Aorta (tissue), 5 donors: Measurements from ENCODE around the gene EPHX1. TPM values are rescaled to one million over a fixed set of nuclear protein-coding genes. Genes with fewer than 3 reads are reported as not detected.

Source experiments
- ATAC-seq: fragments of 200-7000 bp; cut with Tn5 transposase; one replicate; pipeline ENCODE4 v1.9.1; 2022; ENCODE audit warnings: moderate library complexity; ENCODE audit not compliant: low FRiP score
- DNase-seq, 2 donors: peaks; one replicate each; pipeline ENCODE4 v3.0.0-alpha.2; 2020
- H3K27ac ChIP-seq, 2 donors: one replicate each; pipeline ENCODE4 v1.5.1; 2013; ENCODE audit warnings: low read length in 2 of 2, mild to moderate bottlenecking in 2 of 2, moderate library complexity in 2 of 2, control low read depth in 1 of 2, inconsistent platforms in 1 of 2, low read depth in 1 of 2
- H3K27me3 ChIP-seq, 2 donors: one replicate each; pipeline ENCODE4 v1.6.1; 2013; ENCODE audit warnings: control low read depth in 1 of 2, low read length in 1 of 2, mild to moderate bottlenecking in 1 of 2, moderate library complexity in 1 of 2; ENCODE audit not compliant: insufficient read depth in 2 of 2, control insufficient read depth in 1 of 2
- H3K36me3 ChIP-seq, 2 donors: one replicate each; pipeline ENCODE4 v1.6.1; 2013; ENCODE audit warnings: control low read depth in 1 of 2, low read length in 1 of 2, mild to moderate bottlenecking in 1 of 2; ENCODE audit not compliant: insufficient read depth in 2 of 2, control insufficient read depth in 1 of 2
- H3K4me1 ChIP-seq, 2 donors: one replicate each; pipeline ENCODE4 v1.6.1; 2013; ENCODE audit warnings: low read length in 2 of 2, control low read depth in 1 of 2, mild to moderate bottlenecking in 1 of 2, moderate library complexity in 1 of 2; ENCODE audit not compliant: insufficient read depth in 2 of 2, control insufficient read depth in 1 of 2
- H3K4me3 ChIP-seq, 2 donors: one replicate each; pipeline ENCODE4 v1.5.1; 2013; ENCODE audit warnings: low read length in 2 of 2, control low read depth in 1 of 2, mild to moderate bottlenecking in 1 of 2
- H3K9me3 ChIP-seq: one replicate; pipeline ENCODE4 v1.6.1; 2013; ENCODE audit warnings: mild to moderate bottlenecking, low read length; ENCODE audit not compliant: control insufficient read depth
- WGBS, 2 donors: extraction: QIAGEN DNeasy Blood & Tissue Kit; methylation state at CpG; one replicate each; pipeline ENCODE4 v1.1.7; 2013; 5-methylcytosine and 5-hydroxymethylcytosine counted together
- intact Hi-C, 2 donors: fragments of 100-400 bp; cut with DNase I; formaldehyde crosslinking; loops; one replicate each; pipeline versions ENCODE4 v1.14.2 to v1.15.0; 2022
- polyA plus RNA-seq, 2 donors: library from polyadenylated mRNA; stranded (reverse); fragments of 200-250 nt; gene quantifications; one replicate each; pipeline ENCODE4 v1.2.3, GENCODE V29; 2013
- total RNA-seq, 2 donors: library from RNA; stranded (reverse); fragmentation: NEBNext Ultra II Directional; extraction: Animal tissue kit (Norgen Biotek cat#: 25700); gene quantifications; one replicate each; pipeline ENCODE4 v1.2.1, GENCODE V29; 2021
- donor health status: healthy with polysubstance abuse.
- donor health status: Bipolar disorder and iron deficiency.
- donor health status: DM: no; HTN: no; CAD: no.
- donor health status: DM: no; HTN: no; CAD: no.
- donor health status: DM: yes; HTN: yes; CAD: no.

The EPHX1 gene
- total and polyA plus RNA-seq, 4 donors: 20.0 to 153 (median 61.9) TPM

GRCh38 chr1:225872075-225872430 is 62.1 kb downstream of the EPHX1 start:
- H3K36me3 ChIP-seq: peaks cover 0 to 10% of the 10 kb centered on the region in 2 donors
- no peak overlapping the region for H3K27ac ChIP-seq
- ATAC-seq (no peak), DNase-seq (no peak)
- H3K4me1 ChIP-seq: no peaks in the 10 kb centered on the region
- intact Hi-C loops: no loop called here
- H3K27me3 ChIP-seq: no peaks in the 10 kb centered on the region
- no peaks in the 10 kb centered on the region for H3K9me3 ChIP-seq
- WGBS, 2 donors: 68 to 72% methylated on average over 3 of the region's 3 CpGs
- H3K4me3 ChIP-seq: no peak overlapping the region

- Histone ChIP-seq H3K4me1 (peaks cover 0 to 4% of the 10 kb centered on the region in 2 donors), H3K4me3 (no peak overlapping the region), H3K27ac (no peak overlapping the region), H3K36me3 (peaks cover 0 to 8% of the 10 kb centered on the region in 2 donors), H3K27me3 (no peaks in the 10 kb centered on the region), H3K9me3 (no peaks in the 10 kb centered on the region)
- DNase-seq (peak in 1 of 2 donors; percentile 55), ATAC-seq (no peak)
- WGBS, 2 donors: 87 to 88% methylated on average over 10 of the region's 10 CpGs
- intact Hi-C loops: no loop called here
Measured at GRCh38 chr1:225873281-225873850, 63.4 kb downstream of the EPHX1 start.

- Histone ChIP-seq H3K4me3 (no peak overlapping the region), H3K27ac (no peak overlapping the region), H3K9me3 (no peaks in the 10 kb centered on the region), H3K27me3 (no peaks in the 10 kb centered on the region), H3K36me3 (peaks cover 0 to 6% of the 10 kb centered on the region in 2 donors), H3K4me1 (peaks cover 0 to 4% of the 10 kb centered on the region in 2 donors)
- DNase-seq (peak in 1 of 2 donors; percentile 55), ATAC-seq (no peak)
- intact Hi-C loops: no loop called here
- 91 to 93% methylated on average over 11 of the region's 11 CpGs for WGBS, 2 donors
Measured at GRCh38 chr1:225874431-225874830, 64.5 kb downstream of the EPHX1 start.

GRCh38 chr1:225875044-225875815 is 65.3 kb downstream of the EPHX1 start:
- WGBS, 2 donors: 91 to 92% methylated on average over 12 of the region's 12 CpGs
- no peaks in the 10 kb centered on the region for H3K27me3 ChIP-seq
- intact Hi-C loops: no loop called here
- DNase-seq: peak in 1 of 2 donors; percentile 51
- no peak overlapping the region for H3K4me3 ChIP-seq
- no peak for ATAC-seq
- peaks cover 0 to 6% of the 10 kb centered on the region in 2 donors for H3K36me3 ChIP-seq
- peaks cover 0 to 4% of the 10 kb centered on the region in 2 donors for H3K4me1 ChIP-seq
- H3K9me3 ChIP-seq: no peaks in the 10 kb centered on the region
- H3K27ac ChIP-seq: no peak overlapping the region

- H3K27me3 ChIP-seq: no peaks in the 10 kb centered on the region
- intact Hi-C loops: no loop called here
- H3K27ac ChIP-seq: peak overlapping the region in 1 of 2 donors; percentile 4
- no peaks in the 10 kb centered on the region for H3K9me3 ChIP-seq
- WGBS, 2 donors: 46 to 48% methylated on average over 12 of the region's 12 CpGs
- DNase-seq (no peak), ATAC-seq (no peak)
- H3K36me3 ChIP-seq: peaks cover 0 to 4% of the 10 kb centered on the region in 2 donors
- H3K4me3 ChIP-seq: no peak overlapping the region
- H3K4me1 ChIP-seq: peaks cover 0 to 4% of the 10 kb centered on the region in 2 donors
Measured at GRCh38 chr1:225876900-225877510, 67.1 kb downstream of the EPHX1 start.

- Histone ChIP-seq H3K4me1 (peaks cover 0 to 4% of the 10 kb centered on the region in 2 donors), H3K36me3 (peaks cover 0 to 4% of the 10 kb centered on the region in 2 donors), H3K9me3 (no peaks in the 10 kb centered on the region), H3K27ac (peak overlapping the region in 1 of 2 donors; percentile 4), H3K27me3 (no peaks in the 10 kb centered on the region), H3K4me3 (no peak overlapping the region)
- no peak for ATAC-seq
- WGBS, 2 donors: 9% methylated on average over 10 of the region's 10 CpGs
- peak; percentile 69 to 86 for DNase-seq
- intact Hi-C loops: no loop called here
Measured at GRCh38 chr1:225877580-225877979, 67.7 kb downstream of the EPHX1 start.

- H3K36me3 ChIP-seq: peaks cover 0 to 4% of the 10 kb centered on the region in 2 donors
- no peaks in the 10 kb centered on the region for H3K9me3 ChIP-seq
- WGBS, 2 donors: 8 to 29% methylated on average over 4 of the region's 4 CpGs
- H3K27ac ChIP-seq: peak overlapping the region in 1 of 2 donors; percentile 14
- H3K27me3 ChIP-seq: no peaks in the 10 kb centered on the region
- ATAC-seq: no peak
- DNase-seq: peak; percentile 25 to 29
- H3K4me1 ChIP-seq: peaks cover 0 to 4% of the 10 kb centered on the region in 2 donors
- H3K4me3 ChIP-seq: no peak overlapping the region
- intact Hi-C loops: no loop called here
Measured at GRCh38 chr1:225878282-225878681, 68.4 kb downstream of the EPHX1 start.

GRCh38 chr1:225879521-225880221 is 69.7 kb downstream of the EPHX1 start:
- intact Hi-C loops: no loop called here

More at GRCh38 chr1:225879521-225880221, 69.7 kb downstream of the EPHX1 start:
- peak; percentile 33 to 43 for DNase-seq
- Histone ChIP-seq H3K4me1 (peaks cover 0 to 4% of the 10 kb centered on the region in 2 donors), H3K27ac (no peak overlapping the region), H3K27me3 (no peaks in the 10 kb centered on the region), H3K36me3 (peaks cover 0 to 3% of the 10 kb centered on the region in 2 donors), H3K4me3 (no peak overlapping the region), H3K9me3 (no peaks in the 10 kb centered on the region)
- 81 to 82% methylated on average over 8 of the region's 8 CpGs for WGBS, 2 donors
- no peak for ATAC-seq
